ENCODE results near the gene SEC14L1. TPM values are rescaled to one million over a fixed set of nuclear protein-coding genes. Genes with fewer than 3 reads are reported as not detected.
"Not testable (repeated sequence)": the region's sequence is repeated elsewhere in the genome, so short reads cannot be mapped to it uniquely, and the experiment has no call there.

SEC14L1 gene
- polyA plus RNA-seq, 2 of the 4 experiments (the other 2 are of a cell fraction), result 27.5 to 40.4 TPM

DNA sequence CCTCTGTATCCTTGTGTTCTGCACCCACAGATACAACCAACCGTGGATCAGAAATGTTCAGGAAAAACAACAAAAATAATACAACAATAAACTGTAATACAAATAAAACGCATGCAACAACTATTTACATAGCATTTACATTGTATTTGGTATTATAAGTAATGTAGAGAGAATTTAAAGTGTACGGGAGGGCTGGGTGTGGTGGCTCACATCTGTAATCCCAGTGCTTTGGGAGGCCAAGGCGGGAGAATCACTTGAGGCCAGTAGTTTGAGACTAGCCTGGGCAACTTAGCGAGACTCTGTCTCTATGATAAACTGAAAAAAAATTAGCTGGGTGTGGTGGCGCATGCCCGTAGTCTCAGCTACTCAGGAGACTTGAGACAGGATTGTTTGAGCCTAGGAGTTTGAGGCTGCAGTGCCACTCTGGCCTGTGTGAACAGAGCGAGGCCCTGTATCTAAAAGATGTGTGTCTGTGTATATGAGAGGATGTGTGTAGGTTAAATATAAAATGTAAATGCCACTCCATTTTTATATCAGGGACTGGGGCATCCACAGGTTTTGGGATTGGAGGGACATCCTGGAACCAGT is 13.3 kb downstream of the SEC14L1 start:
- peak; percentile 43 to 65; a peak in 3 of 6 replicates for ATAC-seq
- no peak for TF ChIP-seq EHF (CRISPR knock-in tag; IDR thresholded peaks at IDR 0.05)
- no peak for TF ChIP-seq MYC (IDR thresholded peaks at IDR 0.05; ENCODE audit: borderline replicate concordance, low read length)
- TF ChIP-seq SMC3 (IDR thresholded peaks at IDR 0.05), result no peak
- TF ChIP-seq RFX5 (IDR thresholded peaks at IDR 0.05), result no peak
- no peak for TF ChIP-seq CHD2 (IDR thresholded peaks at IDR 0.05; ENCODE audit: low read length, partially characterized antibody)
- no peak for TF ChIP-seq ZC3H11A (IDR thresholded peaks at IDR 0.05)
- TF ChIP-seq ZFP36 (IDR thresholded peaks at IDR 0.05; ENCODE audit: borderline replicate concordance, partially characterized antibody), result no peak
- TF ChIP-seq CBX2 (IDR thresholded peaks at IDR 0.05; ENCODE audit: borderline replicate concordance, low read depth), result no peak
- no peak for TF ChIP-seq FOSL2 (IDR thresholded peaks at IDR 0.05)
- no peak for TF ChIP-seq FOSL2 (CRISPR knock-in tag; IDR thresholded peaks at IDR 0.05)
- no peak for TF ChIP-seq ELK1 (IDR thresholded peaks at IDR 0.05; ENCODE audit: low read depth, low read length)
- TF ChIP-seq FOXS1 (CRISPR knock-in tag; IDR thresholded peaks at IDR 0.05), result no peak
- no peak for TF ChIP-seq GATA3 (IDR thresholded peaks at IDR 0.05; ENCODE audit: borderline replicate concordance)
- no peak for TF ChIP-seq POLR2AphosphoS2 (conservative IDR thresholded peaks at IDR 0.05; ENCODE audit: low read length)
- no peak for TF ChIP-seq HOXB13 (CRISPR knock-in tag; IDR thresholded peaks at IDR 0.05; ENCODE audit: low read depth)
- TF ChIP-seq TFCP2L1 (CRISPR knock-in tag; IDR thresholded peaks at IDR 0.05), result no peak
- CTCF ChIA-PET, result interaction anchor here (0.7 to 1.3 kb wide), 3 partner anchors 9 to 15 kb away, joined by 3 to 4 read pairs (median 3); no protein-coding TSS in a partner anchor
- WGBS (ENCODE audit: missing lambda C conversion rate), result 84% methylated on average over 8 of the region's 8 CpGs
- H3K27ac ChIP-seq, result no peak overlapping the region
- H3K9me3 ChIP-seq, result no peaks in the 10 kb centered on the region
- no peak for FAIRE-seq
- H3K4me3 ChIP-seq, result no peak overlapping the region
- POLR2A ChIA-PET, result interaction anchor here (1.2 kb wide), 1 partner anchor 66 kb away, joined by 4 read pairs; no protein-coding TSS in a partner anchor
- peaks cover 9% of the 10 kb centered on the region; the same call in 2 of the 3 replicates for H3K4me1 ChIP-seq
- no peak for DNase-seq (ENCODE audit: low read depth in 1 of 2, low spot score in 1 of 2)
- H3K4me2 ChIP-seq, result no peak overlapping the region

DNA sequence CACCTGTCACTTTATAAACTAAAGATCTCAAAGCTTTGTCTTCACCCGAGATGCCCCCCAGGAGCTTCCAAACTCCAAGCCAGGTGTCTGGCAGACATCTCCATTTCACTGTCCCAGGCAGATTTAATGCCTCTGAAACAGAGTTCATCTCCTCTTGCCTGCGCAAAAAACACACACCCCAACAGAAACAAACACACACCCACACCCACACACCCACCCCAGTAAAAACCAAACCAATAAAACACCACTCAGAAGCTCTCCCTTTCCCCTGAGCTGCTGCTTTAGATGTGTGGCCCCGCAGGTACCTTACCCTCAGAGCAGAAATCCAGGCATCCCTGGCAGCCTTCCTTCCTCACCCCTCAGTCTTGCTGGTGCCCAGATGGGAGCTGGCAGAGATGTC is 14.4 kb downstream of the SEC14L1 start:
- Histone ChIP-seq H3K9me3 (no peaks in the 10 kb centered on the region), H3K4me1 (peaks cover 15% of the 10 kb centered on the region), H3K4me2 (no peak overlapping the region), H3K4me3 (no peak overlapping the region), H3K27ac (no peak overlapping the region)
- FAIRE-seq (no peak), DNase-seq (ENCODE audit: low read depth in 1 of 2, low spot score in 1 of 2) (no peak), ATAC-seq (no peak)
- CTCF ChIA-PET, result interaction anchor here (0.7 to 1.3 kb wide), 6 partner anchors 8 to 78 kb away, joined by 3 to 5 read pairs (median 3); no protein-coding TSS in a partner anchor
- 93% methylated on average over 3 of the region's 3 CpGs for WGBS (ENCODE audit: missing lambda C conversion rate)
- POLR2A ChIA-PET, result no interaction called here
- TF ChIP-seq PHF8 (IDR thresholded peaks at IDR 0.05; ENCODE audit: borderline replicate concordance, low read depth) (no peak), NR3C1 (IDR thresholded peaks at IDR 0.05) (no peak), USF2 (IDR thresholded peaks at IDR 0.05) (no peak), ZSCAN20 (CRISPR knock-in tag; IDR thresholded peaks at IDR 0.05) (no peak), HOXA7 (CRISPR knock-in tag; IDR thresholded peaks at IDR 0.05) (no peak), HOXB5 (CRISPR knock-in tag; IDR thresholded peaks at IDR 0.05) (no peak), CHD4 (IDR thresholded peaks at IDR 0.05; ENCODE audit: borderline replicate concordance) (no peak), CHD2 (IDR thresholded peaks at IDR 0.05; ENCODE audit: low read length, partially characterized antibody) (no peak), MAZ (IDR thresholded peaks at IDR 0.05; ENCODE audit: borderline replicate concordance, low read depth, low read length) (no peak), ATOH8 (CRISPR knock-in tag; IDR thresholded peaks at IDR 0.05; ENCODE audit: low read depth) (no peak), CBX8 (IDR thresholded peaks at IDR 0.05) (no peak), SMC3 (IDR thresholded peaks at IDR 0.05) (no peak), ELK1 (IDR thresholded peaks at IDR 0.05; ENCODE audit: low read depth, low read length) (no peak), GATA3 (IDR thresholded peaks at IDR 0.05; ENCODE audit: borderline replicate concordance) (no peak), RARB (CRISPR knock-in tag; IDR thresholded peaks at IDR 0.05) (no peak), JUN (IDR thresholded peaks at IDR 0.05) (no peak), MYC (IDR thresholded peaks at IDR 0.05; ENCODE audit: borderline replicate concordance, low read length) (no peak)
- TF ChIP-seq, protein P1, sequence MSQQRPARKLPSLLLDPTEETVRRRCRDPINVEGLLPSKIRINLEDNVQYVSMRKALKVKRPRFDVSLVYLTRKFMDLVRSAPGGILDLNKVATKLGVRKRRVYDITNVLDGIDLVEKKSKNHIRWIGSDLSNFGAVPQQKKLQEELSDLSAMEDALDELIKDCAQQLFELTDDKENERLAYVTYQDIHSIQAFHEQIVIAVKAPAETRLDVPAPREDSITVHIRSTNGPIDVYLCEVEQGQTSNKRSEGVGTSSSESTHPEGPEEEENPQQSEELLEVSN (IDR thresholded peaks at IDR 0.05; ENCODE audit: borderline replicate concordance, low read depth), result no peak

GRCh38 chr17:77157766-77158165 is 17.0 kb downstream of the SEC14L1 start:
- CTCF ChIA-PET, result interaction anchor here (0.9 to 2.9 kb wide), 6 partner anchors 24 to 290 kb away, joined by 3 to 13 read pairs (median 4); partner anchors contain the start of gene MGAT5B
- H3K27ac ChIP-seq; H3K4me2 ChIP-seq; H3K4me3 ChIP-seq; POLR2A ChIA-PET; DNase-seq (ENCODE audit: low read depth in 1 of 2, low spot score in 1 of 2); H3K9me3 ChIP-seq; FAIRE-seq; ATAC-seq: not testable (repeated sequence)
- H3K4me1 ChIP-seq, result peaks cover 30% of the 10 kb centered on the region
- WGBS (ENCODE audit: missing lambda C conversion rate), result 88% methylated on average over 6 of the region's 6 CpGs

Measured in A549 (cell line).